ENCODE measurements around the gene CTDSPL. TPM values are rescaled to one million over a fixed set of nuclear protein-coding genes. Genes with fewer than 3 reads are reported as not detected.

Gene CTDSPL
- total and polyA plus RNA-seq, 2 of the 13 experiments (the other 11 are each of a cell fraction or from before 2014, with no cell fraction given) = 26.1 to 142 TPM

GRCh38 chr3:37940242-37940908 lies 78.7 kb downstream of the CTDSPL start:
- Histone ChIP-seq H3K27ac (ENCODE audit: extremely low read length, insufficient read depth, low read length) (no peak overlapping the region), H3K9ac (ENCODE audit: insufficient read depth, low read depth, low read length) (no peak overlapping the region), H3K4me1 (ENCODE audit: insufficient read depth, low read length) (peaks cover 87% of the 10 kb centered on the region), H2AFZ (ENCODE audit: low read length) (no peak overlapping the region), H3K79me2 (ENCODE audit: insufficient read depth, low read length) (peaks cover 71% of the 10 kb centered on the region), H3K27me3 (ENCODE audit: control insufficient read depth in 1 of 2, insufficient read depth in 2 of 2, low read length in 2 of 2) (no peaks in the 10 kb centered on the region), H3K36me3 (replicated peaks in 1 of 2; ENCODE audit: control insufficient read depth in 1 of 2, insufficient read depth in 2 of 2, low read length in 2 of 2) (peaks cover 6 to 7% of the 10 kb centered on the region in 2 experiments; a peak in 2 of 5 replicates), H3K4me2 (ENCODE audit: low read depth, low read length) (no peak overlapping the region), H4K20me1 (ENCODE audit: insufficient read depth, low read length) (no peaks in the 10 kb centered on the region), H3K9me3 (ENCODE audit: low read length) (no peaks in the 10 kb centered on the region), H3K4me3 (replicated peaks in 1 of 3; ENCODE audit: insufficient read depth in 1 of 3, low read depth in 2 of 3, low read length in 3 of 3) (no peak overlapping the region)
- intact Hi-C loops (cut with micrococcal nuclease; ENCODE audit: unreplicated experiment) = no loop called here
- no TSS peak for BruUV-seq (replicated peaks)
- WGBS (ENCODE audit: low lambda C conversion rate) = 98% methylated on average over 4 of the region's 4 CpGs
- DNase-seq (ENCODE audit: low spot score) (no peak), ATAC-seq (no peak), FAIRE-seq (no peak)
- in situ Hi-C loops (cut with HindIII; ENCODE audit: extremely low pct_ligation_motif_present, low pct_unique_long_range_greater_than_20kb) = no loop called here
- CTCF ChIA-PET (ENCODE audit: low intra/inter-chr PET ratio, low total read pairs) = no interaction called here
- POLR2A ChIA-PET = no interaction called here
- TF ChIP-seq ZNF318 (CRISPR knock-in tag; IDR thresholded peaks at IDR 0.05) = no peak
- TF ChIP-seq ARID5B (CRISPR knock-in tag; IDR thresholded peaks at IDR 0.05) = no peak
- TF ChIP-seq MATR3 (CRISPR knock-in tag; IDR thresholded peaks at IDR 0.05) = no peak
- TF ChIP-seq RFX5 (IDR thresholded peaks at IDR 0.05; ENCODE audit: low read depth, low read length) = no peak
- no peak for TF ChIP-seq PAF1 (CRISPR knock-in tag; IDR thresholded peaks at IDR 0.05)
- no peak for TF ChIP-seq SSRP1 (CRISPR knock-in tag; IDR thresholded peaks at IDR 0.05)
- no peak for TF ChIP-seq SIN3B (IDR thresholded peaks at IDR 0.05; ENCODE audit: low read length)
- TF ChIP-seq ZNF317 (CRISPR knock-in tag; IDR thresholded peaks at IDR 0.05) = no peak
- TF ChIP-seq YEATS2 (CRISPR knock-in tag; IDR thresholded peaks at IDR 0.05; ENCODE audit: borderline replicate concordance) = no peak
- no peak for TF ChIP-seq ZNF17 (CRISPR knock-in tag; IDR thresholded peaks at IDR 0.05)
- TF ChIP-seq ZNF558 (CRISPR knock-in tag; IDR thresholded peaks at IDR 0.05; ENCODE audit: borderline replicate concordance) = no peak

Measured in HepG2 (cell line).